AG10803 (cell line): ENCODE results near the gene GAPDH.

ENCODE experiments used
- DNase-seq: peaks from one replicate; pipeline ENCODE4 v3.0.0; 2010; ENCODE audit warnings: low read depth
- H3K4me3 ChIP-seq: 2 replicates; pipeline ENCODE4 v1.5.1; 2011; ENCODE audit warnings: mild to moderate bottlenecking, low read length, control low read depth
- CTCF ChIP-seq: conservative IDR thresholded peaks from 2 replicates; pipeline ENCODE4 v1.5.1; 2011; ENCODE audit warnings: mild to moderate bottlenecking, low read length, control low read depth, inconsistent platforms

The GAPDH gene

GRCh38 chr12:6547987-6548386 lies 13.7 kb downstream of the GAPDH start:
- no peak for TF ChIP-seq CTCF
- DNase-seq: peak; percentile 83
- peak overlapping the region; percentile 58 for H3K4me3 ChIP-seq

- TF ChIP-seq CTCF: no peak
- peak overlapping the region; percentile 58 for H3K4me3 ChIP-seq
- no peak for DNase-seq
Measured at GRCh38 chr12:6548556-6548955, 14.2 kb downstream of the GAPDH start.

- TF ChIP-seq CTCF: no peak
- DNase-seq: peak; percentile 80
- peak overlapping the region; percentile 58; the same call in 1 of the 2 replicates for H3K4me3 ChIP-seq
Measured at GRCh38 chr12:6548966-6549683, 14.8 kb downstream of the GAPDH start.

- no peak overlapping the region for H3K4me3 ChIP-seq
- DNase-seq: no peak
- TF ChIP-seq CTCF: no peak
Measured at GRCh38 chr12:6549684-6550151, 15.4 kb downstream of the GAPDH start.

GRCh38 chr12:6550294-6551062 lies 16.2 kb downstream of the GAPDH start:
- no peak for TF ChIP-seq CTCF
- DNase-seq: no peak
- peak overlapping the region; percentile 49 for H3K4me3 ChIP-seq

GRCh38 chr12:6551063-6551461 lies 16.7 kb downstream of the GAPDH start:
- H3K4me3 ChIP-seq: peak overlapping the region; percentile 49
- peak; percentile 82 for DNase-seq
- TF ChIP-seq CTCF: no peak
